ENCODE results near the gene RFX1.

RFX1 gene

GRCh38 chr19:13934785-13935109, 71.4 kb downstream of the RFX1 start:
- H2AFZ ChIP-seq: no peak overlapping the region
- H3K4me1 ChIP-seq: no peaks in the 10 kb centered on the region
- no peaks in the 10 kb centered on the region for H3K79me2 ChIP-seq
- H3K4me3 ChIP-seq (ENCODE audit: low read depth, low read length): no peak overlapping the region
- no peaks in the 10 kb centered on the region for H3K36me3 ChIP-seq (ENCODE audit: control insufficient read depth, insufficient read depth, low read length)
- no peak overlapping the region for H3K4me2 ChIP-seq (ENCODE audit: low read length)
- no peak for TF ChIP-seq CTCF (IDR thresholded peaks at IDR 0.05)
- H3K9me3 ChIP-seq (ENCODE audit: control insufficient read depth, low read length): no peaks in the 10 kb centered on the region
- H3K27ac ChIP-seq: no peak overlapping the region
- H3K9ac ChIP-seq: no peak overlapping the region
- no peaks in the 10 kb centered on the region for H3K27me3 ChIP-seq (ENCODE audit: control insufficient read depth, insufficient read depth, low read length)

- no peak for TF ChIP-seq CTCF (IDR thresholded peaks at IDR 0.05)
- H3K79me2 ChIP-seq: no peaks in the 10 kb centered on the region
- H3K4me3 ChIP-seq (ENCODE audit: low read depth, low read length): no peak overlapping the region
- no peaks in the 10 kb centered on the region for H3K36me3 ChIP-seq (ENCODE audit: control insufficient read depth, insufficient read depth, low read length)
- H3K4me2 ChIP-seq (ENCODE audit: low read length): no peak overlapping the region
- H3K27ac ChIP-seq: no peak overlapping the region
- H3K9ac ChIP-seq: no peak overlapping the region
- no peak overlapping the region for H2AFZ ChIP-seq
- no peaks in the 10 kb centered on the region for H3K4me1 ChIP-seq
- no peaks in the 10 kb centered on the region for H3K9me3 ChIP-seq (ENCODE audit: control insufficient read depth, low read length)
- no peaks in the 10 kb centered on the region for H3K27me3 ChIP-seq (ENCODE audit: control insufficient read depth, insufficient read depth, low read length)
These were observed 73.2 kb downstream of the RFX1 start for GRCh38 chr19:13932911-13933393.

DNA sequence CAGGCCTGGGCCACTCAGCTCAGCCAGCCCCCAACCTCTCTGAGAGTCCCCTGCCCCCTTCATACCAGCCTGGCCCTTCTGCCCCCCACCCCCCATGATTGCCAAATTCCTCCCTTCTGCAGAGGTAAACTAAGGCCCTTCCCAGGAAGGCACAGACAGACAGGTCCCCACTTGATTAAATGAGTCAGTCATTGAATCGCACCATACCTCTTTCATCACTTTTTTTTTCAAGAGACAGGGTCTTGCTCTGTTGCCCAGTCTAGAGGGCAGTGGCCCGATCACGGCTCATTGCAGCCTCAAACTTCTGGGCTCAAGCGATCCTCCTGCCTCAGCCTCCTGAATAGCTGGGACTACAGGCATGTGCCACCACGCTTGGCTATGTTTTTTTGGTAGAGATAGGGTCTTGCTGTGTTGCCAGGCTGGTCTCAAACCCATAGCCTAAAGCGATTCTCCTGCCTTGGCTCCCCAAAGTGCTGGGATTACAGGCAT, 73.9 kb downstream of the RFX1 start:
- TF ChIP-seq CTCF (IDR thresholded peaks at IDR 0.05): no peak
- H3K79me2 ChIP-seq: no peaks in the 10 kb centered on the region
- H3K9me3 ChIP-seq (ENCODE audit: control insufficient read depth, low read length): no peaks in the 10 kb centered on the region

DNA sequence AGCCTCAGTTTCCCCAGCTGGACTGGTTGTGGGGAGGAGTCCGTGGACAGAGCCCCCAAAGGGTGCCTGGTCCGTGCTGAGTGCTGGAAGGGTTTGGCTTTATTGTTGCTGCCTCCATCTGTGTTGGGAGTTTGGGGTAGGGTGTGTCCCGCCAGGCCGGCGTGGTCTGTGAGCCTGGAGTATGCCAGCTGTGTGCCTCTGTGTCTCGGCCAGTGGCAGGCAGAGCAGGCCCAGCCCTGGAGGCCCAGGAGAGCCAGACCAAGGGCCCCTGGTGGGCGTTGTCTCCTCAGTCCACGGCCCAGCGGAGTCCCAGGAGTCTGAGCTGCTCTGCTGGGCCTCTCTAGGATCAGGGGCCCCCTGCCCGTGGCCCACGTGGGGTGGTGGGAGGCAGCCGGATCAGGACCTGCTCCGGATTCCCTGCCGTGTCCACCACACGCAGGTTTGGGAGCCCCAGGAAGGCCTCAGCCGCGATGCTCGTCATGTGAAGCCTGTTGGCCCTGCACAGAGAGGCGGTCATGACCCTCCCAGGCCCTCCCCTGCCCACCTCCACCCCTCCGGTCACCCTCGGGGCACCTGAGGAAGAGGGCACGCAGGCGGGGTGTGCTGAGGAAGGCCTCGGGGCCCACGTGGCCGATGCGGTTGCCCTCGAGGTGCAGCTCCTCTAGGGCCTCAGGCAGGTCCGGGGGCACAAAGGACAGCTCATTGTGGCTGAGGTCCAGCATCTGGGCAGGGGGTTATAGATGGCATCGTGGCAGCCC, 74.5 kb downstream of the RFX1 start:
- H3K27me3 ChIP-seq (ENCODE audit: control insufficient read depth, insufficient read depth, low read length): no peaks in the 10 kb centered on the region
- no peak overlapping the region for H3K27ac ChIP-seq
- no peak overlapping the region for H2AFZ ChIP-seq
- TF ChIP-seq CTCF (IDR thresholded peaks at IDR 0.05): no peak
- no peaks in the 10 kb centered on the region for H3K9me3 ChIP-seq (ENCODE audit: control insufficient read depth, low read length)
- no peaks in the 10 kb centered on the region for H3K79me2 ChIP-seq
- H3K4me3 ChIP-seq (ENCODE audit: low read depth, low read length): no peak overlapping the region
- H3K4me2 ChIP-seq (ENCODE audit: low read length): no peak overlapping the region
- H3K36me3 ChIP-seq (ENCODE audit: control insufficient read depth, insufficient read depth, low read length): no peaks in the 10 kb centered on the region
- no peaks in the 10 kb centered on the region for H3K4me1 ChIP-seq
- H3K9ac ChIP-seq: no peak overlapping the region

More for the DNA sequence above, 73.9 kb downstream of the RFX1 start:
- Histone ChIP-seq H2AFZ (no peak overlapping the region), H3K4me1 (no peaks in the 10 kb centered on the region), H3K27me3 (ENCODE audit: control insufficient read depth, insufficient read depth, low read length) (no peaks in the 10 kb centered on the region), H3K27ac (no peak overlapping the region), H3K4me2 (ENCODE audit: low read length) (no peak overlapping the region), H3K36me3 (ENCODE audit: control insufficient read depth, insufficient read depth, low read length) (no peaks in the 10 kb centered on the region), H3K4me3 (ENCODE audit: low read depth, low read length) (no peak overlapping the region), H3K9ac (no peak overlapping the region)

- Histone ChIP-seq H3K4me1 (no peaks in the 10 kb centered on the region), H3K9ac (no peak overlapping the region), H3K27ac (no peak overlapping the region), H2AFZ (no peak overlapping the region), H3K79me2 (no peaks in the 10 kb centered on the region), H3K27me3 (ENCODE audit: control insufficient read depth, insufficient read depth, low read length) (no peaks in the 10 kb centered on the region), H3K36me3 (ENCODE audit: control insufficient read depth, insufficient read depth, low read length) (no peaks in the 10 kb centered on the region), H3K4me3 (ENCODE audit: low read depth, low read length) (no peak overlapping the region), H3K9me3 (ENCODE audit: control insufficient read depth, low read length) (no peaks in the 10 kb centered on the region), H3K4me2 (ENCODE audit: low read length) (no peak overlapping the region)
- TF ChIP-seq CTCF (IDR thresholded peaks at IDR 0.05): no peak
These were observed 75.7 kb downstream of the RFX1 start for GRCh38 chr19:13930402-13930801.
